ENCODE data around the gene ZNF174.

The ZNF174 gene

DNA sequence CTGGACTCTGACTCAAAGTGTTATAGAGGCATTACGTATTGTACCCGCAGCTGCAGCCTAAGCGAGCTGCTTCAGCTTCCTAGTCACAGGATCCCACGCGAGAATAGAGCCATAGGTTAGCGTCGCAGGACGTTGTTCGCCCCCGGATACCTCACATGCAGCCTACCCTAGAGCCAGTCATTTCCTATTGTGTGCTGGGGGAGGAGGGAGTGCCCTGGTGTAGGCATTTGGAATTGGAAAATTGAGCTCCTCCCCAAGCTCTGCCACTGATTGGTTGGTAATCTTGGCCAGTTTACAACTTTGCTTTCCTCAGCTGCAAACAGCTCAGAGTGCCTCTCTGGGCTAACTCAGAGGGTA is 43.0 kb downstream of the ZNF174 start:
- peak; percentile 24 to 43 for DNase-seq

DNA sequence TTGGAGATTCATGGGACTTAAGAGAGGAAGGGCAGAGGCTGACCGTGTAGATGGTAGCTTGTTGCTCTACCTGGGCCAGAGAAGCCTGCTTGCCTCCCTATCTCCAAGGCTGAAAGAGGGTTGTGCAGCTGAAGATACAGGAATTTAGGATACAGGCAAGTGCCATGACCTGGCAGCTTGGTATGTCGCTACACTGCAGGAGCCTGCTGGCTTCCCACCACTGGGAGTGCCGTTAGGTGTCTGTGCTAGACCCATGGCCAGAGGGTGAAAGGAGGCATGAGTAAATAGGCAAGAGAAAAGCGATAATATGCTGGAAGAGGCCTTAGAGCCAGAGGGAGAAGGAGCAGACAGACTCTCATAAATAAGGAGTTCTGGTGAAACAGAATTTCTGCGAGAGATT is 53.1 kb downstream of the ZNF174 start:
- no peak for DNase-seq

DNA sequence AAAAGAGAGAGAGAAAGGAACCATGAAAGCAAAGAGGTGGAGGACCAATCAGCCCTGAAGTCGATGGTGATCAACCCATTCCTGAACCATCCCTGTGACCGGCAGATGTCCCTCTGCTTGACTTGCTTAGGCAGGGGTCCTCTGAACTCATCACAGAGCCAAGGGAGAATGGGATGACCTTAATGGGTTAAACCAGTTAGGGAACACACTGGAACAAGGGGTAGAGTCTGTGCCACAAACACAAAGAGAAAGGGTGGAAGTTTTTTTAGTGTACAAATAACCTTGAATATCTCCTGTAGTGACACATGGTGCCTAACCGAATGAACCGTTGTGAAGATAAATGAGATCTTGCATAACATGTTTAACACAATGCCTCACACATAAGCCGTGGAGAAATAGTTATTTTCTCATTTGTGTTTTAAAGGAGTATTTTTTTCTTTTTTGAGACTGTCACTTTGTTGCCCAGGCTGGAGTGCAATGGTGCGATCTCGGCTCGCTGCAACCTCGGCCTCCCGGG is 53.7 kb downstream of the ZNF174 start:
- no peak for DNase-seq

DNA sequence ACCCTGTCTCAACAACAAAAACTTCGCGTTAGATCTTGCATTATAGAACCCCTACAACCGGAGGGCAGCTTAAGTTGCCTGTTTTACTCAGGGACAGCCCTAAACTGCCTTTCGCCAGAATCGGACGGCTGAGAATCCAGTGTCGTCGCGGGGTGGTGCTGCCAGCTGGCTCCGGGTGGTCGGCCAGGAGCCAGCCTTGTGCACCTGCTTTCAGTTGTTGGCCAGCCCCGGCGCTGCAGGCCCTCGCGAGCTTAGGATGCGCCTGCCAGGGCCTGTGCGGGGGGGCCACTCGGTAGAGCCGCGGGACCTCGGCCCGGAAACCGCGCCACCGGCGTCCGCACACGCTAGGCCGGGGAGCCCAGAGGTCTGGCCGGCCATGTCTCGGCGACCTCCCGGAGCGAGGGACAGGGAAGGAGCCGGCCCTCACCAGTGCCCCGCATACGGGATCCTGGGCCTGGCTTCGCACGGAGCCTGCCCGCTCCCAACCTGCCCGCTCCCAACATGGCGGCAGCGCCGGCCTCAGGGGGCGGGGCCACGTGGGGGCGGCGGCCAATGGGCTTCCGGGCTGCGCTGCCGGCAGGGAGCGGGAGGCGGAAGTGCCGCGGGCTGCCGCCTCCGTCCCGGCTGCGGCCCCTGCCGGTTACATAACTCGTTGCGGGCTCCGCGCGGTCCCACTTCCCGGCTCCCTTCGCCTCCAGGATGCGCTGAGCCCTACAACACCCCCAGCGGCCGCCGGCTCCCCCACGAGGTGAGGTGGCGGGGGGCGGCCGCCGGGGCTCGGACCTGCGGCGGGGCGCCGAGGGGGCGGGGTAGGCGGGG is 56.6 kb downstream of the ZNF174 start:
- DNase-seq = peak; percentile 78 to 93

DNA sequence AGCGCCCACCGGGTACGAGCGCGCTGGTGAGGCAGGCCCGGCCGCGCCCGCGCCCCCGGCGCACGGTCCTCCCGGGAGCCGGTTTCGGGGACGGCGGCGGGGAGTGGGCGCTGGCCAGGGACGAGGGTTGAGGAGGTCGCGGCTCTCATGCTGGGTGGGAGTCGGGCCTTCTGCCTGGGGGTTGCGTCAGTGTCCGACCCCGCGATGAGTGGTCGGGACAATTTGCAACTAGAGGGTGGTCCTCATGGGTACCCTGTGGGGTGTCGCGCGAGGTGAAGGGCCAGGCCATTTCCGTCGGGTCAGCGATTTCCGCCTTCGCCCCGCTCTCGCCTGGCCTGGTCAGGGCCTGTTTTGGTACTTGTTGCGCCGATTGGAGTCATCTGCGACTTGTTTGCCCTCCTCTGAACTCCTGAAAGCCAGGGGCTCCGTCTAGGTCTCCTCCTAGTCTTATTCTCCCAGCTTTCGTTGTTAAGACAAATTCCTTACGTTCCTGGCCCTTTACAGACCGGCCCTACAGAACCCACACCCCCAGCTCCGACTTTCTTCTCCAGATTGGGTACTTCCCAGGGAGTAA is 57.4 kb downstream of the ZNF174 start:
- no peak for DNase-seq

DNA sequence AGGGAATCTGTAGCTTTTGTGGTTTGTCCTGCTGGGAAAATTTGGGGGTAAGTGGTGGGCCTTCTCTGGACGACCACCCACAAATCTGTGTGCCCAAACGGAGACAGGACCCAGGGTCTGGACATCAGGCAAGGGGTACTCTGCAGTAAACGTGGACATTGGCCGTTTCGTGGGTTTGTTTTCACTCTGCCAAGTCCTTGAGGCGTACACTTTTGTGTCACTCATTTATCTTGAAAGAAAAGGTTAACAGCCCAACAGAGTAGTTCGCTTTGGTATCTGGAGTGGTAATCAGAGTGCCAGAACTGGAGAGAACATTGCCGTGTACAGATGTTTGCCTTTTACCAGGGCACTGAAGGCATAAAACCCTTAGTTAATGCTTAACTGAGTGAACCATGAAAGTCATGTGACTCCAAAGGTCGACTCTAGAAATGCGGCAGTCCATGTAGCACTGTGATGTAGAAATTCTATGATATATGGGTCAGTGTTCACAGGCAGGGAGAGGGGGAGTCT is 57.9 kb downstream of the ZNF174 start:
- no peak for DNase-seq

Data from SHP77 (cell line).